Measurements from ENCODE around the gene NHSL2.
"Not testable (repeated sequence)": the region's sequence is repeated elsewhere in the genome, so short reads cannot be mapped to it uniquely, and the experiment has no call there.

DNA sequence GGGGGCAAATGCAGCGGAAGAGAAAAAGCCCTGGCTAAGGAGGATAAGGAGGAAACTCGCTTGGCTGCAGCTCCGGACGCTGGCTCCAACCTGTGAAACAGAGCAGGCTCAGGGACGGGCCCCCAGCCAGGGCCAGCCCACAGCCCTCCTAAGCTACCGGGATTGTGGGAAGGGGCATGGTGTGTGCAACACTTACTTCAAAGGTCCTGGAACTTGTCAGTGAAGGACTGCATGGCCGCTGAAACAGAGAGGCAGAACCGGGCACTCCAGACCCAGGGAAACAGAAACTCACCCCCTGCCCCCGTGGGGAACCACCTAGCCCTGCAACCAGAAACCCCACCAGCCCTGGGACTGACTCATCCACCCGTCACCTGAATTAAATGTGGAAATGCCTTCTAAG is 41.1 kb upstream of the NHSL2 start:
- not testable (repeated sequence) for TF ChIP-seq CTCF (conservative IDR thresholded peaks at IDR 0.05; ENCODE audit: low read depth, low read length); EZH2 (IDR thresholded peaks at IDR 0.05; ENCODE audit: low read length, unreplicated experiment); EZH2phosphoT487 (IDR thresholded peaks at IDR 0.05; ENCODE audit: borderline replicate concordance, low read length)
